GM23338 (cell line): ENCODE data around the gene EYS.

Source experiments
- CREB1 ChIP-seq: fragments of 250-450 bp; sonication (Bioruptor Pico); IDR thresholded peaks from 2 replicates; pipeline ENCODE4 v1.5.0; 2020; ENCODE audit warnings: low read depth, mild to moderate bottlenecking, moderate library complexity
- EZH2 ChIP-seq: fragments of 200-600 bp; sonication (generic); IDR thresholded peaks from one replicate; pipeline ENCODE4 v1.8.0; 2017; ENCODE audit warnings: antibody characterized with exemption, mild to moderate bottlenecking, low read depth; ENCODE audit not compliant: unreplicated experiment
- EZH2phosphoT487 ChIP-seq: fragments of 200-600 bp; sonication (generic); IDR thresholded peaks from one replicate; pipeline ENCODE4 v1.8.1; 2018; ENCODE audit warnings: antibody characterized with exemption; ENCODE audit not compliant: unreplicated experiment
- JUNB ChIP-seq: IDR thresholded peaks from one replicate; pipeline ENCODE4 v1.6.1; 2016; ENCODE audit warnings: antibody characterized with exemption; ENCODE audit not compliant: unreplicated experiment
- NANOG ChIP-seq: IDR thresholded peaks from 2 replicates; pipeline ENCODE4 v1.6.1; 2016; ENCODE audit warnings: antibody characterized with exemption, borderline replicate concordance
- POLR2AphosphoS5 ChIP-seq: IDR thresholded peaks from 2 replicates; pipeline ENCODE4 v1.6.1; 2016; ENCODE audit warnings: antibody characterized with exemption, low read depth
- STAT1 ChIP-seq: IDR thresholded peaks from one replicate; pipeline ENCODE4 v1.6.1; 2016; ENCODE audit warnings: antibody characterized with exemption; ENCODE audit not compliant: unreplicated experiment
- ZNF114 ChIP-seq: fragments of 250-450 bp; sonication (Bioruptor Pico); IDR thresholded peaks from 2 replicates; pipeline ENCODE4 v1.5.0; 2020; ENCODE audit warnings: mild to moderate bottlenecking, moderate library complexity
- ZNF331 ChIP-seq: fragments of 250-450 bp; sonication (Bioruptor Pico); IDR thresholded peaks from 2 replicates; pipeline ENCODE4 v1.5.0; 2020; ENCODE audit warnings: low read depth, mild to moderate bottlenecking, moderate library complexity
- ZNF462 ChIP-seq: fragments of 250-450 bp; sonication (Bioruptor Pico); IDR thresholded peaks from 2 replicates; pipeline ENCODE4 v1.5.0; 2020; ENCODE audit warnings: mild to moderate bottlenecking, moderate library complexity
- TF ChIP-seq, protein P1 (sequence below), 2 experiments: fragments of 200-600 bp in 1 of 2; sonication (generic) in 1 of 2; conservative IDR thresholded peaks; 2 replicates each; pipeline versions ENCODE4 v1.5.1 to v1.6.1; 2016 to 2017; ENCODE audit warnings: antibody characterized with exemption in 2 of 2, low read depth in 2 of 2, mild to moderate bottlenecking in 2 of 2, moderate library complexity in 1 of 2
- TF ChIP-seq, protein P2 (sequence below): IDR thresholded peaks from one replicate; pipeline ENCODE4 v1.6.1; 2018; ENCODE audit warnings: antibody characterized with exemption; ENCODE audit not compliant: unreplicated experiment

DNA sequence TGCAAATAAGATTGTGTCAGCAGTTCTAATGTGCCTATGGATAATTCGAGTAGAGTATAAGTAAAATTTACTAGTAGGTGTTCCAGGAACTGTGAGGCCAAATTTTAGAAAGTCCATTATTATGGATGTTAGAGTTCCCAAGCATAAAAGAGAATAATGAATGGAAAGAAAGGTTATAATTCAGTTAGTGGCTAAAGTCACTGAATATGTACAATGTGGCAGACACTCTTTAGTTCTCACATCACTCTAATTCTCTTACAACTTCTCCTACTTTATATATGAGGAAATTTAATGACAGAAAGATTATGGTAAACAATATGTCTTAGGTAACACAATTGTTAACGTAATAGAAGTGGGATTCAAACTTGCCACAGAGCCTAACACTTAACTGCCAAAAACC, 75.3 kb downstream of the EYS start:
- TF ChIP-seq, protein P1, sequence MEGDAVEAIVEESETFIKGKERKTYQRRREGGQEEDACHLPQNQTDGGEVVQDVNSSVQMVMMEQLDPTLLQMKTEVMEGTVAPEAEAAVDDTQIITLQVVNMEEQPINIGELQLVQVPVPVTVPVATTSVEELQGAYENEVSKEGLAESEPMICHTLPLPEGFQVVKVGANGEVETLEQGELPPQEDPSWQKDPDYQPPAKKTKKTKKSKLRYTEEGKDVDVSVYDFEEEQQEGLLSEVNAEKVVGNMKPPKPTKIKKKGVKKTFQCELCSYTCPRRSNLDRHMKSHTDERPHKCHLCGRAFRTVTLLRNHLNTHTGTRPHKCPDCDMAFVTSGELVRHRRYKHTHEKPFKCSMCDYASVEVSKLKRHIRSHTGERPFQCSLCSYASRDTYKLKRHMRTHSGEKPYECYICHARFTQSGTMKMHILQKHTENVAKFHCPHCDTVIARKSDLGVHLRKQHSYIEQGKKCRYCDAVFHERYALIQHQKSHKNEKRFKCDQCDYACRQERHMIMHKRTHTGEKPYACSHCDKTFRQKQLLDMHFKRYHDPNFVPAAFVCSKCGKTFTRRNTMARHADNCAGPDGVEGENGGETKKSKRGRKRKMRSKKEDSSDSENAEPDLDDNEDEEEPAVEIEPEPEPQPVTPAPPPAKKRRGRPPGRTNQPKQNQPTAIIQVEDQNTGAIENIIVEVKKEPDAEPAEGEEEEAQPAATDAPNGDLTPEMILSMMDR (conservative IDR thresholded peaks at IDR 0.05; ENCODE audit: low read depth in 2 of 2), result no peak
- TF ChIP-seq, protein P2, sequence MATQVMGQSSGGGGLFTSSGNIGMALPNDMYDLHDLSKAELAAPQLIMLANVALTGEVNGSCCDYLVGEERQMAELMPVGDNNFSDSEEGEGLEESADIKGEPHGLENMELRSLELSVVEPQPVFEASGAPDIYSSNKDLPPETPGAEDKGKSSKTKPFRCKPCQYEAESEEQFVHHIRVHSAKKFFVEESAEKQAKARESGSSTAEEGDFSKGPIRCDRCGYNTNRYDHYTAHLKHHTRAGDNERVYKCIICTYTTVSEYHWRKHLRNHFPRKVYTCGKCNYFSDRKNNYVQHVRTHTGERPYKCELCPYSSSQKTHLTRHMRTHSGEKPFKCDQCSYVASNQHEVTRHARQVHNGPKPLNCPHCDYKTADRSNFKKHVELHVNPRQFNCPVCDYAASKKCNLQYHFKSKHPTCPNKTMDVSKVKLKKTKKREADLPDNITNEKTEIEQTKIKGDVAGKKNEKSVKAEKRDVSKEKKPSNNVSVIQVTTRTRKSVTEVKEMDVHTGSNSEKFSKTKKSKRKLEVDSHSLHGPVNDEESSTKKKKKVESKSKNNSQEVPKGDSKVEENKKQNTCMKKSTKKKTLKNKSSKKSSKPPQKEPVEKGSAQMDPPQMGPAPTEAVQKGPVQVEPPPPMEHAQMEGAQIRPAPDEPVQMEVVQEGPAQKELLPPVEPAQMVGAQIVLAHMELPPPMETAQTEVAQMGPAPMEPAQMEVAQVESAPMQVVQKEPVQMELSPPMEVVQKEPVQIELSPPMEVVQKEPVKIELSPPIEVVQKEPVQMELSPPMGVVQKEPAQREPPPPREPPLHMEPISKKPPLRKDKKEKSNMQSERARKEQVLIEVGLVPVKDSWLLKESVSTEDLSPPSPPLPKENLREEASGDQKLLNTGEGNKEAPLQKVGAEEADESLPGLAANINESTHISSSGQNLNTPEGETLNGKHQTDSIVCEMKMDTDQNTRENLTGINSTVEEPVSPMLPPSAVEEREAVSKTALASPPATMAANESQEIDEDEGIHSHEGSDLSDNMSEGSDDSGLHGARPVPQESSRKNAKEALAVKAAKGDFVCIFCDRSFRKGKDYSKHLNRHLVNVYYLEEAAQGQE, result no peak
- TF ChIP-seq JUNB (no peak), POLR2AphosphoS5 (no peak), EZH2 (no peak), EZH2phosphoT487 (no peak), STAT1 (no peak), ZNF114 (CRISPR knock-in tag) (no peak), ZNF462 (no peak), ZNF331 (CRISPR knock-in tag) (no peak), NANOG (no peak), CREB1 (CRISPR knock-in tag) (no peak)
